HCT116 (cell line): ENCODE measurements around the gene SLC35B2.

Source experiments
- CTCF ChIP-seq, 3 experiments: fragments of 200-600 bp in 1 of 3; sonication (generic) in 1 of 3; IDR thresholded peaks in 2 of 3; conservative IDR thresholded peaks in 1 of 3; 2 replicates each; pipeline ENCODE4 v1.5.1; 2012 to 2017; ENCODE audit warnings: low read depth in 2 of 3, low read length in 2 of 3, antibody characterized with exemption in 1 of 3, borderline replicate concordance in 1 of 3, control low read depth in 1 of 3, mild to moderate bottlenecking in 1 of 3, mixed read lengths in 1 of 3, mixed run types in 1 of 3, moderate library complexity in 1 of 3; ENCODE audit not compliant: insufficient read depth in 1 of 3
- EGR1 ChIP-seq: IDR thresholded peaks from 2 replicates; pipeline ENCODE4 v1.6.1; 2012; ENCODE audit warnings: low read depth
- FOSL1 ChIP-seq: IDR thresholded peaks from 2 replicates; pipeline ENCODE4 v1.6.1; 2012; ENCODE audit warnings: low read depth
- POLR2A ChIP-seq: IDR thresholded peaks from 2 replicates; pipeline ENCODE4 v1.7.0; 2011; ENCODE audit warnings: borderline replicate concordance; ENCODE audit not compliant: insufficient read depth, insufficient read length; ENCODE audit errors: extremely low read depth
- RAD21 ChIP-seq: IDR thresholded peaks from 2 replicates; pipeline ENCODE4 v1.6.1; 2012; ENCODE audit warnings: low read depth, mild to moderate bottlenecking
- SP1 ChIP-seq: IDR thresholded peaks from 2 replicates; pipeline ENCODE4 v1.6.1; 2012; ENCODE audit warnings: low read depth
- SRF ChIP-seq: IDR thresholded peaks from 2 replicates; pipeline ENCODE4 v1.6.1; 2012; ENCODE audit warnings: low read depth
- YY1 ChIP-seq: IDR thresholded peaks from 2 replicates; pipeline ENCODE4 v1.6.1; 2011; ENCODE audit warnings: low read length, low read depth, moderate library complexity, mild to moderate bottlenecking; ENCODE audit not compliant: insufficient replicate concordance; ENCODE audit errors: extremely low read depth
- ZBTB33 ChIP-seq: IDR thresholded peaks from 2 replicates; pipeline ENCODE4 v1.6.1; 2011; ENCODE audit warnings: mild to moderate bottlenecking, low read length, moderate library complexity; ENCODE audit not compliant: insufficient replicate concordance; ENCODE audit errors: extremely low read depth

GRCh38 chr6:44292661-44293365 lies 35.5 kb upstream of the SLC35B2 start:
- TF ChIP-seq YY1 (no peak), CTCF (IDR thresholded peaks at IDR 0.05 in 2 of 3, conservative IDR thresholded peaks at IDR 0.05 in 1 of 3; ENCODE audit: borderline replicate concordance in 1 of 3, insufficient read depth in 1 of 3, low read depth in 2 of 3, low read length in 2 of 3) (no peak), SRF (no peak), EGR1 (no peak), POLR2A (no peak), ZBTB33 (no peak), FOSL1 (no peak), RAD21 (no peak), SP1 (no peak)
